K562 (cell line): ENCODE results near the gene ZFAND3. TPM values are rescaled to one million over a fixed set of nuclear protein-coding genes. Genes with fewer than 3 reads are reported as not detected.

Experiments
- ATAC-seq: fragments of 200-7000 bp; cut with Tn5 transposase; 3 replicates; pipeline ENCODE4 v1.9.1; 2020; ENCODE audit warnings: moderate library complexity
- Bru-seq: library from RNA; stranded (reverse); fragments of 400-500 nt; gene quantifications from one replicate; lab custom pipeline; 2021; lab: Mats Ljungman, UMichigan
- BruChase-seq, 2 experiments: library from RNA; stranded (reverse); fragments of 400-500 nt; gene quantifications; one replicate each; lab custom pipeline; 2021; lab: Mats Ljungman, UMichigan
- BruUV-seq: library from RNA; stranded (reverse); fragments of 400-500 nt; replicated peaks from 2 replicates; lab custom pipeline; 2021; lab: Mats Ljungman, UMichigan
- CTCF ChIA-PET: fragments of 300-600 bp; formaldehyde crosslinking; extraction: SDS; loops from one replicate; lab custom pipeline; 2021; ENCODE audit warnings: low intra/inter-chr PET ratio; lab: Yijun Ruan, JAX
- POLR2A ChIA-PET: fragments of 300-600, 350-650 bp; sonication (Branson Sonifier 250); formaldehyde crosslinking; extraction: SDS; loops from one replicate; lab custom pipeline; 2021; ENCODE audit warnings: antibody characterized with exemption, inconsistent platforms; lab: Yijun Ruan, JAX
- DNase-seq, 4 experiments: peaks; one replicate each; pipeline versions ENCODE4 v3.0.0 to v3.0.0-alpha.2; 2011 to 2018; ENCODE audit warnings: low spot score in 3 of 4, mixed read lengths in 3 of 4; ENCODE audit errors: extremely low read depth in 1 of 4
- FAIRE-seq: peaks from 2 replicates; lab custom pipeline; 2011; peaks lifted over from hg19 to GRCh38; lab: Jason Lieb, UNC
- H2AFZ ChIP-seq: 2 replicates; pipeline ENCODE4 v1.6.0; 2011; ENCODE audit warnings: low read depth, low read length, control low read depth, inconsistent platforms
- H3K27ac ChIP-seq: fragments of 200-600 bp; 3 replicates; pipeline ENCODE4 v1.8.0; 2011; ENCODE audit warnings: low read depth, mild to moderate bottlenecking, control low read depth, inconsistent platforms, low read length, moderate library complexity, mixed read lengths; ENCODE audit errors: extremely low read depth
- H3K27me3 ChIP-seq, 2 experiments: fragments of 300-600 bp in 1 of 2; 2 replicates in 1 of 2; 3 replicates in 1 of 2; pipeline versions ENCODE4 v1.6.0 to v1.8.0; 2011; ENCODE audit warnings: inconsistent platforms in 2 of 2, low read length in 2 of 2, mild to moderate bottlenecking in 1 of 2, mixed read lengths in 1 of 2, moderate library complexity in 1 of 2; ENCODE audit not compliant: control insufficient read depth in 2 of 2, insufficient read depth in 2 of 2
- H3K36me3 ChIP-seq: fragments of 300-600 bp; 3 replicates; pipeline ENCODE4 v1.8.0; 2011; ENCODE audit warnings: mild to moderate bottlenecking, low read length, inconsistent platforms; ENCODE audit not compliant: control insufficient read depth, insufficient read depth
- H3K4me1 ChIP-seq, 2 experiments: fragments of 200-600 bp in 1 of 2; replicated peaks in 1 of 2; 2 replicates in 1 of 2; 3 replicates in 1 of 2; pipeline versions ENCODE4 v1.5.1 to v1.8.0; 2011; ENCODE audit warnings: inconsistent platforms in 2 of 2, low read length in 2 of 2, mild to moderate bottlenecking in 1 of 2, mixed read lengths in 1 of 2, moderate library complexity in 1 of 2; ENCODE audit not compliant: control insufficient read depth in 2 of 2, insufficient read depth in 2 of 2
- H3K4me2 ChIP-seq: 2 replicates; pipeline ENCODE4 v1.6.1; 2011; ENCODE audit warnings: low read length, control low read depth, inconsistent platforms, mixed read lengths; ENCODE audit not compliant: insufficient read depth
- H3K4me3 ChIP-seq: fragments of 200-600 bp; sonication (generic), shearing (Covaris generic); 2 replicates; pipeline ENCODE4 v1.5.1; 2016; ENCODE audit warnings: control low read depth, inconsistent platforms
- H3K79me2 ChIP-seq: fragments of 200-600 bp; 3 replicates; pipeline ENCODE4 v1.8.0; 2011; ENCODE audit warnings: low read length, inconsistent platforms; ENCODE audit not compliant: control insufficient read depth, insufficient read depth
- H3K9ac ChIP-seq, 2 experiments: 2 replicates each; pipeline versions ENCODE4 v1.6.0 to v1.6.1; 2011; ENCODE audit warnings: low read depth in 2 of 2, low read length in 2 of 2, control low read depth in 1 of 2, inconsistent platforms in 1 of 2, mild to moderate bottlenecking in 1 of 2, mixed read lengths in 1 of 2; ENCODE audit not compliant: insufficient read depth in 1 of 2
- H3K9me1 ChIP-seq: one replicate; pipeline ENCODE4 v1.6.0; 2011; ENCODE audit warnings: inconsistent platforms, mild to moderate bottlenecking, low read length, moderate library complexity; ENCODE audit not compliant: control insufficient read depth, insufficient read depth
- H3K9me3 ChIP-seq: replicated peaks from 2 replicates; pipeline ENCODE4 v1.5.1; 2011; ENCODE audit warnings: low read depth, low read length, inconsistent platforms; ENCODE audit not compliant: control insufficient read depth, insufficient read depth
- H4K20me1 ChIP-seq: replicated peaks from 2 replicates; pipeline ENCODE4 v1.6.1; 2011; ENCODE audit warnings: low read length, inconsistent platforms, mixed read lengths; ENCODE audit not compliant: control insufficient read depth, insufficient read depth
- HMG20B ChIP-seq: fragments of 250-450 bp; sonication (Bioruptor Pico); IDR thresholded peaks from 2 replicates; pipeline ENCODE4 v1.5.0; 2021; ENCODE audit warnings: mild to moderate bottlenecking
- MIER1 ChIP-seq: fragments of 450-650 bp; IDR thresholded peaks from 2 replicates; pipeline ENCODE4 v1.6.1; 2016; ENCODE audit warnings: antibody characterized with exemption, mild to moderate bottlenecking, low read depth
- ZBTB40 ChIP-seq, 2 experiments: fragments of 450-650 bp in 1 of 2; sonication (generic) in 1 of 2; formaldehyde crosslinking in 1 of 2; IDR thresholded peaks; 2 replicates each; pipeline versions ENCODE4 v1.7.1 to v1.9.0; 2016 to 2022; ENCODE audit warnings: inconsistent platforms in 1 of 2, mild to moderate bottlenecking in 1 of 2, missing genetic modification reagents in 1 of 2
- ZNF280B ChIP-seq: fragments of 250-450 bp; sonication (Bioruptor Pico); IDR thresholded peaks from 2 replicates; pipeline ENCODE4 v1.5.1; 2021; ENCODE audit warnings: mild to moderate bottlenecking
- WGBS: fragments of 100-300 bp; shearing (Covaris generic); methylation state at CpG from one replicate; pipeline ENCODE4 v1.1.6; 2016; ENCODE audit warnings: low coverage, mixed read lengths; ENCODE audit not compliant: insufficient coverage; ENCODE audit errors: missing lambda C conversion rate; 5-methylcytosine and 5-hydroxymethylcytosine counted together
- in situ Hi-C: fragments of 300-500 bp; cut with MboI; formaldehyde crosslinking; loops from 4 replicates; pipeline ENCODE4 v1.15.0; 2018; ENCODE audit warnings: inconsistent platforms, mixed read lengths
- intact Hi-C: fragments of 100-400 bp; cut with micrococcal nuclease; formaldehyde crosslinking; loops from 2 replicates; pipeline ENCODE4 v1.14.2; 2022
- long read RNA-seq, 3 experiments: library from polyadenylated mRNA in 2 of 3; library from RNA in 1 of 3; unstranded in 2 of 3; stranded (forward) in 1 of 3; transcript quantifications; one replicate each; pipeline ENCODE4 v2.0.0, GENCODE V29; 2019 to 2022
- polyA minus RNA-seq, 3 experiments: library from RNA; depleted of rRNA, polyadenylated mRNA; stranded (reverse); fragments of >200 nt; gene quantifications; 2 replicates each; pipeline ENCODE4 v1.2.3, GENCODE V29; 2011
- polyA plus RNA-seq, 8 experiments: library from polyadenylated mRNA; depleted of rRNA in 4 of 8; stranded (reverse) in 5 of 8; unstranded in 3 of 8; fragments of >200 nt; fragmentation: Nextera tagmentation in 2 of 8; fragmentation: Illumina TruSeq in 1 of 8; extraction: Ambion mirVana in 2 of 8; extraction: Trizol in 1 of 8; gene quantifications; 2 replicates each; pipeline versions ENCODE4 v1.2.1 to v1.2.3, GENCODE V29; 2011 to 2014; ENCODE audit warnings: inconsistent platforms in 1 of 8, missing spikeins in 1 of 8
- total RNA-seq, 7 experiments: library from RNA; depleted of rRNA in 6 of 7; stranded (reverse); fragments of >200 nt in 6 of 7; fragmentation: Illumina TruSeq in 2 of 7; extraction: Trizol in 2 of 7; gene quantifications; 2 replicates each; pipeline versions ENCODE4 v1.2.1 to v1.2.3, GENCODE V29; 2011 to 2021; ENCODE audit warnings: low replicate concordance in 1 of 7

ZFAND3 gene
- 19.0 and 22.3 TPM in 2 replicates for total RNA-seq (2011; cell fraction: chromatin; rRNA removed; ENCODE audit: low replicate concordance)
- total RNA-seq (2011; cell fraction: nucleolus; rRNA removed), result 7.5 and 10.5 TPM in 2 replicates
- total RNA-seq (2011; cell fraction: nucleoplasm; rRNA removed), result 15.2 and 29.8 TPM in 2 replicates
- 6.1 and 10.5 TPM in 2 replicates for total RNA-seq (2014; rRNA removed)
- total RNA-seq (2014; rRNA removed; fragmentation: Illumina TruSeq; extraction: Trizol), result 11.8 and 18.5 TPM in 2 replicates
- total RNA-seq (2015; rRNA removed; fragmentation: Illumina TruSeq; extraction: Trizol), result 11.8 and 12.8 TPM in 2 replicates
- 23.4 and 26.5 TPM in 2 replicates for total RNA-seq (2021)
- polyA plus RNA-seq (2011; rRNA removed), result 7.2 and 12.7 TPM in 2 replicates
- 6.0 and 6.2 TPM in 2 replicates for polyA plus RNA-seq (2011; cell fraction: cytosol; rRNA removed)
- 6.9 and 7.1 TPM in 2 replicates for polyA plus RNA-seq (2011; cell fraction: nucleus; rRNA removed)
- 42.2 and 91.3 TPM in 2 replicates for polyA plus RNA-seq (2012)
- 26.6 and 31.4 TPM in 2 replicates for polyA plus RNA-seq (2014; fragmentation: Illumina TruSeq; extraction: Trizol)
- polyA plus RNA-seq (2014; fragmentation: Nextera tagmentation; extraction: Ambion mirVana), result under 1 TPM; 0.81 to 0.87 TPM
- polyA plus RNA-seq (2014; rRNA removed), result 9.4 and 14.4 TPM in 2 replicates
- polyA minus RNA-seq (2011; rRNA and poly(A)+ RNA removed), result 7.8 and 10.0 TPM in 2 replicates
- 9.6 and 11.7 TPM in 2 replicates for polyA minus RNA-seq (2011; cell fraction: cytosol; rRNA and poly(A)+ RNA removed)
- polyA minus RNA-seq (2011; cell fraction: nucleus; rRNA and poly(A)+ RNA removed), result 4.4 and 7.9 TPM in 2 replicates
- Bru-seq, nascent RNA, result percentile 82 among the genes with signal in this experiment
- percentile 92 among the genes with signal in this experiment for BruChase-seq, experiment 1, labeled RNA remaining after a 2-hour chase
- BruChase-seq, experiment 2, labeled RNA remaining after a 6-hour chase, result percentile 87 among the genes with signal in this experiment
- long read RNA-seq, experiment 1, transcript ZFAND3-201 (6 exons, 3,366 nt), result major isoform, 18 of 48 reads
- long read RNA-seq, experiment 1, partial matches to known transcripts, result 20 of 48 reads
- long read RNA-seq, experiment 1, other reads (novel, unspliced or antisense), result 8 of 48 reads
- long read RNA-seq, experiment 2, transcript ZFAND3-201 (6 exons, 3,366 nt), result major isoform, 17 of 39 reads
- long read RNA-seq, experiment 2, partial matches to known transcripts, result 3 of 39 reads
- long read RNA-seq, experiment 2, other reads (novel, unspliced or antisense), result 18 of 39 reads
- long read RNA-seq, experiment 3, partial matches to known transcripts, result 0 of 1 reads
- long read RNA-seq, experiment 3, other reads (novel, unspliced or antisense), result 0 of 1 reads

- peak; percentile 95 to 98 (median 96) for DNase-seq
- Histone ChIP-seq H3K9me1 (peaks cover 7% of the 10 kb centered on the region), H3K27me3 (no peaks in the 10 kb centered on the region), H3K4me2 (peak within 1 kb of the TSS; percentile 97), H4K20me1 (peaks cover 24% of the 10 kb centered on the region), H2AFZ (peak within 1 kb of the TSS; percentile 91), H3K4me3 (peak within 1 kb of the TSS; percentile 61), H3K36me3 (no peaks in the 10 kb centered on the region; the same call in 1 of the 3 replicates), H3K27ac (peak within 1 kb of the TSS; percentile 87), H3K9me3 (no peaks in the 10 kb centered on the region), H3K79me2 (peaks cover 43% of the 10 kb centered on the region), H3K9ac (peak within 1 kb of the TSS; percentile 94 to 97), H3K4me1 (peaks cover 17 to 38% of the 10 kb centered on the region in 2 experiments; a peak in 3 of 5 replicates)
- no peak for FAIRE-seq
- CTCF ChIA-PET, result no interaction called here
- POLR2A ChIA-PET, result interaction anchor here (0.6 to 2.8 kb wide), 12 partner anchors 8 to 671 kb away, joined by 3 to 30 read pairs (median 6); no protein-coding TSS in a partner anchor
- peak; percentile 90 for ATAC-seq
- in situ Hi-C loops, result no loop called here
- BruUV-seq, result no TSS peak
- intact Hi-C loops, result loop anchor here (2.0 kb wide), 1 partner anchor 22 kb away; no protein-coding TSS in a partner anchor
- 1% methylated on average over 28 of the region's 64 CpGs for WGBS
- TF ChIP-seq ZBTB40 (IDR thresholded peaks at IDR 0.05) (no peak), ZBTB40 (CRISPR knock-in tag; IDR thresholded peaks at IDR 0.05) (no peak), HMG20B (CRISPR knock-in tag) (no peak), MIER1 (peak; percentile 65; the same call in 1 of the 2 replicates), ZNF280B (no peak)
Observed at GRCh38 chr6:37819177-37819801, at the start of gene ZFAND3. Gene ZFAND3 (plus strand): TSS chr6:37819727. CDS start chr6:37819946, 219 bp downstream.
